Forelimb muscle (tissue), 1 donor: Measurements from ENCODE around the gene BBLN. TPM values are rescaled to one million over a fixed set of nuclear protein-coding genes. Genes with fewer than 3 reads are reported as not detected.
"Not testable (repeated sequence)": the region's sequence is repeated elsewhere in the genome, so short reads cannot be mapped to it uniquely, and the experiment has no call there.

Source experiments
- DNase-seq: peaks from one replicate; pipeline ENCODE4 v3.0.0-alpha.2; 2013; ENCODE audit warnings: low read depth
- polyA plus RNA-seq: library from polyadenylated mRNA; unstranded; fragments of 120-200 nt; gene quantifications from one replicate; pipeline ENCODE4 v1.2.1, GENCODE V29; 2013; ENCODE audit not compliant: insufficient read length

Gene BBLN
- polyA plus RNA-seq, 1 donor = 28.3 TPM

DNA sequence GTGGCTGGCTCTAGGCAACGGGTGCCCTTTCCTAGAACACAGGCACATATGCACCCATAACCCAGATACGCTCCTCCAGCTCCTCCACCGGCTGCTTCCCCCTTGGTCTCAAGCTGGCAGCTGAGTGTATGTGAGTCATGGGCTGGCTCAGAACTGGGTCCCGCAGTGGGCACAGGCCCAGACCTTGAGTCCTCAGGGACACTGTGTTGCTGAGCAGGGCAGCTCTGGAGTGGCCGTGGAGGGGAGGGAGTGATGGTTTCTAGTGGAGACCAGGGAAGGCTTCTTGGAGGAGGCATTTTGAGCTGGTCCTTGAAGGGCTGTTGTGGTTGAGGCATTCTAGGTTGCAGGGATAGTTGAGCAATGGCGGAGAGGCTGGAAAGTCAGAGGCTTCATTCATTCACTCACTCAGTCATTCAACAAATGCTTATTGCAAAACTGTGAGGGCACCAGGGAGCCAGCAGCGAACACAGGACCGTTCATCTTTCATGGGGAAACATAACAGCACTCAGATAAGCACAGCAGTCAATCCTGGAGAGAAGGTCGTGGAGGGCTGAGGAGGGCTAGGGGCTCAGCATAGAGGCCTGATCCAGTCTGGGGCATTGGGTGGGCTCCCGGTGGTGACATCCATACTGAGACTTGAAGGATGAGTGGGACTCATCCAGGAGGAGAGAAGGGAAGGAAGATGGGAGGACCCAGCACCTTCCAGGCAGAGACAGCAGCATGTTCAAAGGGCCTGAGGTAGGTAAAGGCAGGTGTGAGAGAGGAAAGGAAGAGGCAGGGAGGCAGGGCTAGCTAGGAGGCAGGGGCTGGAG lies 2.4 kb downstream of the BBLN start:
- no peak for DNase-seq

DNA sequence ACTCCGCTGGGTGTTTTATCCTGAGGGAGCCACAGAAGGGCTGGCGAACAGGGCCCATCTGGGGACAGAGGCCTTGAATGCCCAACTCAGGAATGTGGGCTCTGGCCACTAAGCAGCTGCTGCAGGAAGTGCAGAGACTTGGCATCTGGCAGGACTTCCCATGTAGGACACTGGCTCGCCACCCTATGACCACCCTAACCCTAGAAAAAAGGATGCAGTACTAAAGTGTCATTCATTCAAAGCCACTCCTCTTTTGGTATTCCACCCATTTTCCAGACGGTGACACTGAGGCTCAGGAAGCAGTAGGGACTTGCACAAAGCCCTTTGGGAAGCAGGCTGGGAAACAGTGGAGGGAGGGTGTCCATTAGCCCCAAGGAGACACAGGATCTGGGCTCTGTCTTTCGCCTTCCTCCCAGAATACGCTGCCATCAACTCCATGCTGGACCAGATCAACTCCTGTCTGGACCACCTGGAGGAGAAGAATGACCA lies 3.0 kb downstream of the BBLN start:
- DNase-seq = no peak

DNA sequence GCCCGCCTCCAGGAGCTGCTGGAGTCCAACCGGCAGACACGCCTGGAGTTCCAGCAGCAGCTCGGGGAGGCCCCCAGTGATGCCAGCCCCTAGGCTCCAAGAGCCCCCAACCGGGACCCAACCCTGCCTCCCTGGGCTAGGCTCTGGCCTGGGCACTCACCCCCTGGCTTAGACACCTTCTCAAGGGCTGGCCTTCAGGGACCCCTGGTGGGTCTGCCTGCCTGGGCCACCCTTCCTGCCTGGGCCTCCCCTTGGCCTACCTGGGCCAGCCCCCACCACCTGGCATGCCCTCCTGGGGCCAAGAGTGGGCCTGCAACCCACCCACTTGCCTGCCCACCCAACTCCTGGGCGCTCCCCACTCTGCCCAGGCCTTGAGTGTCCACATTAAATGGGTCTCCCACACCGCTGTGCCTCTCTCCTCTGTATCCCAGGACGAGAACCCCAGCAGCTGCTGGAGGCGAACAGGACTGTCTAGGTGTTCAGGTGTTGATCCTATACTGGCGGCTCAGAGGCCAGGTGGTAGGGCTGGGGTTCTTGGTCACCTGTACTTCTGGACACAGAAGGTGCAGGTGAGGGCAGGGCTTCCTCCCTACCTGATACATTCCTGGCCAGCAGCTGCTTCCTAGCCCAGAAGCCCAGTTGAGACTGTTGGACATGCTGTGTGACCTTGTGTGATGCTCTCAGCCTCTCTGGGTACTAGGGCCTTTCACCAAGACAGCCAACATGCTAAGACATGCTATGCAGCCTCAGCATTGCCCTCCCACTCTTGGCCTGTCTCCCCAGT lies 3.6 kb downstream of the BBLN start:
- no peak for DNase-seq

DNA sequence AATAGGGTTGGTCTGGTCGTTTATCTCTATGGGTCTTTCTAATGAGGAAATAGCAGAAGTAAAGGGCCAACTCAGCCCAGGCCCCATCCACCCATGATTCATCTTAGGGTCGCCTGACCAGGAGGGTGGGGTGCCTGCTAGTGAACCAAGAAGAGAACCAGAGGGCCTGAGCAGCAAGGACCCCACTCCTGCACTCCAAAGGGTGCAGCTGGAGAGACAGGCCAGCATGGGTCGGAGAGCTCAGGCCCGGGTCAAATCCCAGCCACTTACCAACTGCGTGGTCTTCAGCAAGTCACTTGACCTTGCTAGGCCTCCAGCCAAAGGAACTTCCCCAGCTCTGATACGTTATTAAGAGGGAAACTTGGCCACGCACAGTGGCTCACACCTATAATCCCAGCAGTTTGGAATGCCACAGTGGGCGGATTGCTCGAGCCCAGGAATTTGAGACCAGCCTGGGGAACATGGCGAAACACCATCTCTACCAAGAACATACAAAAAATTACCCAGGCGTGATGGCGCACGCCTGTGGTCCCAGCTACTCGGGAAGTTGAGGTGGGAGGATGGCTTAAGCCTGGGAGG lies 4.3 kb downstream of the BBLN start:
- no peak for DNase-seq

DNA sequence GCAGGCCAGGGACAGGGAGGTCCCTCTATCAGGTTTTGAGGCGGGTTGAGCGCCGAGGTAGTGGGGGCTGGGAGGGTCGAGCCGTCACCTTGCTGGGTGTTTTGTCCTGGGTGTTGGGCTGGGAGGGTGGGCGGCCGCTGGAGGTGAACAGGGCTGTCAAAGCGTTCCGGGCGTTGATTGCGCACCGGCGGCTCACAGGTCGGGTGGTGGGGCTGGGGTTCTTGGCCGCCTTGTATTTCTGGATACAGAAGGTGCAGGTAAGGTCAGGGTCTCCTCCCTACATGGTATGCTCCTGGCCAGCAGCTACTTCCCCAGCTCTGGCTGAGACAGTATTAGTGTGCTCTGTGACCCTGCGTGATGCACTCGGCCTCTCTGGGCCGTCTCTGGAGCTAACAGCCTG lies 6.1 kb downstream of the BBLN start:
- DNase-seq = no peak

DNA sequence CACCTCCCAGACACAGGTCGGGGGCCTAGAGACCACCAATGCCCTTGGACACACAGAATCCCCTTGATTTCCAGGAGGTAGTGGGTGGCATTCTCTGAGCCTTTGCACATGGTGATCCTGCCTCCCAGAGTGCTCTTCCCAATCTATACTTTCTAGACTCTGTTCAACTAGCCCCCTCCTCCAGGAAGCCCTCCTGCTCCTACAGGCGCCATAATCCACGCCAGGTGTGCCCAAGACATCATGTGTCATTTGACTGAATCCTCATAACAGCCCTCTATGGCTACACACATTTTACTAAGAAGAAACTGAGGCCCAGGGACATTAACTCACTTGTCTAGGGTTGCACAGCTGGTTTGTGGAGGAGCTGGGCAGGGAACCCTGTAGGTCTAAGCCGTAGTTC lies 7.1 kb downstream of the BBLN start:
- DNase-seq = no peak

DNA sequence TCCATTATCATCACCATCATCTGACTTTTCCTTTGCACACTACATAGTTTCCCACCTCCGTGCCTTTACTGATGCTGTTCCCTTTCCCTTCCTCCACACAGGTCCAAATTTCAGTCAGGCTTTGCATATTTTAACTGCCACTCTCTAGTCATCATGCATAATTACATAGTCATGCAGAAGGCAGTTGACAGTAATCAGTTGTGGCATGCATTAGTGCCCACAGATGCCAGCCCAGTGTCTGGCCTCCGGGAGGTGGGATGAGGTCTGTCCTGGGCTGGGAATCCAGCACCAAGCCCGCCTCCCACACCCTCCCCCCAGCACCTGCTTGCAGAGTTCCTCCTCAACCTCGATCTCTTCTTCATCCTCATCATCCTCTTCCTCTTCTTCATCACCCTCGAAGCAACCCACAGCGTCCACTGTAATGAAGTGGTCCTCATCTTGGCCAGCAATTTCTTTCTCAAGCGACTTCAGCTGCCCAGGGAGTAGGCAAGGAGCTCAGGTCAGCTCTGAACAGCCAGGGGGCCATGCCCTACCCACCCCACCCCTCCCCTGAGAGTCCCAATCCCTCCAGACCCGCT lies 8.8 kb downstream of the BBLN start:
- DNase-seq = no peak

DNA sequence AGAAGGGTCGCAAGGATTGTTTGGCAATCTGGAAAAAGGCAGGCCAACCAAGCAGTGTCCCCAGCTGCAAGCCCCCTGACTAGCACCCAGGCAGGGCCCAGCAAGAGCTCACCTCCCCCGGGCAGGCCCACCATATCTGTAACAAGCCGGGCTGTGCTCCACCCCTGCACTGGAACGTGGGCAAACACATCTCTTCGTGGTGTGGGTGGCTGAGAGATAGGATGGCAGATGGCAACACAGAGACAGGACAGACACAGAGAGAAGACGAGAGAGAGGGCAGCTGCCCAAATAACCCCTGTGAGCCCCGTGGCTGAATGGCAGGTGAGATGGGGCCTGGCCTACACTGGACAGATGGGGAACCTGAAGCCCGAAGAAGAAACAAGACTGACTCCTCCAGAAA lies 9.4 kb downstream of the BBLN start:
- DNase-seq = no peak

DNA sequence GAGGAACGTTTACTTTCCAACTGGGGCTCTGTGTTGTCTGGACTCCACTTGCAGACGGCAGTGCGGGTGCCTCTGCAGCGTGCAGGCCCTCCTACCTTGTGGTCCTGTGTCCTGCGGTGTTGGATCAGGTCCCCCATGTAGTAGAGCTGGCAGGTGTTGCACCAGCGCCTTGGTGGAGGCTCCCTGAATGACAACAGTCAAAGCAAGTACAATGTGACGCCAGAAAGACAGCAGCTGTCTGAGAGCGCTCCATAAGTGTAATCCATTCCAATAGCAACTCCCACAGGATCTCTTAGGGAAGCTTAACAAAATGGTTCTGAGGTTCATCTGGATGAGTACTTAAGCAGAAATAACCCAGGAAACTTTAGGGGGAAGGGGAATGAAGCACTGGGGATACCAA lies 9.9 kb downstream of the BBLN start:
- DNase-seq = no peak

DNA sequence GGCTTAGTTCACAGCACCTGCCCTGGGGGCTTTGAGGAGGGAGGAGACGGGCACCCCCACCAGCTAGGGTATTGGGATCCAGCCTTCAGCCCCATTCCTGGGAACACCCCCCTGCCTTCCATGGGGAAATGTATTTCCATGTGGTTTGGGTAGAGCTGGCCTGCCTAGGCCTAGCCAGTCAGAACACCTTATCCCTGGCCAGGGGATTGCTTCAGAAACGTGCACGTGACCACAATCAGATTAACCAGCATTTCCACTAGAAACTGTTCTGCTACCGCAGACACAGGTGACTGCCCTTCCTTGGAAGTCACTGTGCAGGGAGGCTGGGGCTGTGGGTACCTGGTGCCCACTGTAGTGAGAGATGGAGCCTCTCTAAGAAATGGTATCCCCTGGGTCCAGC lies 14.0 kb downstream of the BBLN start:
- no peak for DNase-seq

DNA sequence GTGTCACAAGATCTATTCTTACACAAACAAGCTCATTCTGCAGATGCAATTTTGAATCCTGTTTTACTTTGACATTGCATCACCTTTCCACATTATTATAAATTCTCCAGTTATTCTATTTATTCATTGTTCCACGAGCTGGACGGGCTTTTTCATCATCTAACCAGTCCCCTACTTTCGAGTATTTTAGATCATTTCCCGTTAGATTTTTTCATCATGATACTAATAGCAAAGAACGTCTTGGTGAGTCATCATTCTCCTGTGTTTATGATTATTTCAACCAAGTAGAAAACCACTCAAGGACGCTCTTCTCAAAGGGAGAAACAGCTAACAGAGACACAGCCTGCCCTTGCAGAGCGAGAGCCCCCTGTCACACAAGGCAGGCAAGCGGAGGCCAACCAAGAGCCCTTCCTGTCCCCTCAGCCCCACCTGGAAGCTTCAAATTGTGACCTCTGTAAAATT lies 15.1 kb downstream of the BBLN start:
- no peak for DNase-seq

DNA sequence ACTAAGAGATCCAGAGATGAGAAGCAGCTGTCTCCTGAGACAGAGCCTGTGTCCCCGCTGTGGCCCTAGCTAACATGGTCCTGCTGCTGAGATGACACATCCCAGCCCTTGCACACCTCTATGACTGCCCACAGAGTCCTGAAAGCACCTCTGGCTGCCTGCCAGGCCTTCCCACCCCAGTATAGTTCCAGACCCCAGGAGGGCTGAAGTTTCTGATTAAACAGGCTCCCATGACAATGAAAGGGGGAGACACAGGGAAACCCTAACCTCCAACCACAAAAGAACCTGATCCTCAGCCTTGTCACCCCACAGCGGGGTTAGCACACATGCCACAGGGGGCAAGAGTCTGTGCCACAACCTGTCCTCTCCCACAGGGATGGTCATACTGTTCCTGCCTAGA lies 15.7 kb downstream of the BBLN start:
- DNase-seq = no peak

DNA sequence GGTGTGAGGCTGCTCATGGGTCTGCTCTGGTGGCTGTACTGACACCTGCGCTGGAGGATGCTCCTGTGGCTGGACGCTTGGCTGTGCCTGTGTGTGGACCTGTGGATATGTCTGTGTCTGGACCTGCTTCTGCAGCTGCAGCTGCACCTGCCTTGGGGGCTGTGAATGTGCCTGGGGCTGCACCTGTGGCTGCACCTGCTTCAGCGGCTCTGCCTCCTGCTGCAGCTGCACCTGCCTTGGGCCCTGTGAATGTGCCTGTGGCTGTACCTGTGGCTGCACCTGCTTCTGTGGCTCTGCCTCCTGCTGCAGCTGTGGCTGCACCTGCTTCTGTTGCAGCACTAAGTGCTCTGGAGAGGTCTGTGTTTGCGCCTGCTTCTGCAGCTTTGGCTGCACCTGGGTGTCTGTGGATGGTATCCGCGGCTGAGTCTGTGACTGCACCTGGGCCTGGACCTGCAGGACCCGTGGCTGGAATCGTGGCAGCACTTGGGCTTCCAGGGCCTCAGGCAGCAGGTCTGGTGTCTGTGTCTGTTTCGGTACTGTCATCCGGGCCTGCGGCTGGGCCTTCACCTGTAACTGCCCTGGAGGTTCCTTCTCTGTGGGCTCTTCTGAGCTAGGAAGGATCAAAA lies 18.9 kb downstream of the BBLN start:
- no peak for DNase-seq

DNA sequence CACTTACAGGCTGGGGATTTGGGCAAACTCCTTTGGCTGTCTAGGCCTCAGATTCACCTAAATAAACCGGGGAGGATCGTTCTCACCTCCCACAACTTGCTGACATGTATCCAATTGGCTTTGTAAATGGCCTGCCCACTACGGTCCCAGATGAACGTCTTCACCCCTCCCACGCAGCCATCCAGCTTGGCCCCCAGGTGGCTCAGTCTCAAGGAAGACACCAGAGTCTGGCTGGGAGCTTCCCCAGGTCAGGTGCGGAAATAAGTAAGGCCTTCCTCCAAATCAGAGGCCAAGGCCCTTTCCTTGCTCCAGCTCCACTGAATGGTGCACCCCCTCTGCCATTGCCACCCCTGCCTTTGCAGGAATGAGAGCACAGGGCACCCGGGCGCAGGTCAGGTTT lies 19.9 kb downstream of the BBLN start:
- DNase-seq = no peak

DNA sequence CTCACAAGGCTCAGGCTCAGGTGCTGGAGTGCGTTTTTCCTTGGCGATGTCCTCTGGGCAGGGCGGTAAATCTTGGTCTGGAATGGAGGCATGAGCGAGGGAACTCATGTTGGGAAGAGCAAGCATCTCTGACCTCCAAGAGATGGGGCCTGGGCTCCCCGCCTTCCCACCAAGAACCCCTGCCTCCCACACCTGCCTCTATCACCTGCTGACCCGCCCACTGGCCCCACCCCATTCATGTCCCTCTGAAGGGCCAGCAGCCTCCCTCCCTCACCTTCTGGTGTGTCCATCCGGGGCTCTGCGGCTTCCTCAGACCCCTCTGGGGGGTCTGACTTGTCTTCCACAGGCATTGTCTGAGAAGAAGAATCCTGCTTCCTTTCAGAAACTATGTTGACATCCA lies 20.4 kb downstream of the BBLN start:
- no peak for DNase-seq

DNA sequence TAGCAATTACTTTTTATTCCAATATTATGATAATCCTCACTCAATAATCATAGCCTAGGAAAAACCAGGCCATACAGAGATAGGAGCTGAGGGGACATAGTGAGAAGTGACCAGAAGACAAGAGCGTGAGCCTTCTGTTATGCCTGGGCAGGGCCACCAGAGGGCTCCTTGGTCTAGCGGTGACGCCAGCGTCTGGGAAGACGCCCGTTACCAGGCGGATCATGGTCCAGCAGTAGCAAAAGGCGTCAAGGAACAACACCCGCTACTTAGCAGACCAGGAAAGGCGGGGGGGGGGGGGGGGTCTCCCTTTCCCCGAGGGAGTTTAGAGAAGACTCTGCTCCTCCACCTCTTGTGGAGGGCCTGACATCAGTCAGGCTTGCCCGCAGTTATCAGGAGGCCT lies 21.4 kb downstream of the BBLN start:
- DNase-seq = not testable (repeated sequence)

DNA sequence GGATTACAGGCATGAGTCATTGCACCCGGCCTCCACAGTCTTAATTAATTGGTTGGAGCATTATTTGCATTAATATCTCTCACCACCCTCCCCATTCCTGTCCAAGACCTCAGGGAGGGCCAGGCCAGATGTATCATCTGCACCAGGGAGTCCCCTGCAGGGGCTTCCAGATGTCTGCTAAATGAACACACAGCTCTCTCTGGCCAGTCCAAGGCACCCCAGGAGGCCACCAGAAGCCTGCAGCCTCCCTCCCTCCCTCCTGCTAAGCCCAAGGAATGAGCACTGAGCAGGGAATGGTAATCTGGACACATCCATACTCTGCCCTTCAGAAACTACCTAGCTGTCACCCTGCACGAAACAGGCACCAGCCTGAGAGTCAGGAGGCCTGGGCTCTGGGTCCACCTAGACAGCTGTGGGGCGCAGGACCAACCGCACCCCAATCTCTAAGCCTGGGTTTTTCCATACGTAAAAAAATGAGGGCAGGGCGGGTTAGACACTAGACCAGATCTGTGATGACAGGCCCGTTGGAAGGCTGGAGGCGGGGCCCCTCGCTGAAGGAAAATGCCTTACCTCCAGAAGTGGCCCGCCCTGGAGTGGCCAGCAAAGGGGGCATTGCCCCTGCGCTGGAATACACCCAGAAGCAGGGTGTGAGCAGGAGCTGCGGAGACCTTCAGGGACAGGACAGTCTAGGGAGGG lies 23.0 kb downstream of the BBLN start:
- DNase-seq = no peak

DNA sequence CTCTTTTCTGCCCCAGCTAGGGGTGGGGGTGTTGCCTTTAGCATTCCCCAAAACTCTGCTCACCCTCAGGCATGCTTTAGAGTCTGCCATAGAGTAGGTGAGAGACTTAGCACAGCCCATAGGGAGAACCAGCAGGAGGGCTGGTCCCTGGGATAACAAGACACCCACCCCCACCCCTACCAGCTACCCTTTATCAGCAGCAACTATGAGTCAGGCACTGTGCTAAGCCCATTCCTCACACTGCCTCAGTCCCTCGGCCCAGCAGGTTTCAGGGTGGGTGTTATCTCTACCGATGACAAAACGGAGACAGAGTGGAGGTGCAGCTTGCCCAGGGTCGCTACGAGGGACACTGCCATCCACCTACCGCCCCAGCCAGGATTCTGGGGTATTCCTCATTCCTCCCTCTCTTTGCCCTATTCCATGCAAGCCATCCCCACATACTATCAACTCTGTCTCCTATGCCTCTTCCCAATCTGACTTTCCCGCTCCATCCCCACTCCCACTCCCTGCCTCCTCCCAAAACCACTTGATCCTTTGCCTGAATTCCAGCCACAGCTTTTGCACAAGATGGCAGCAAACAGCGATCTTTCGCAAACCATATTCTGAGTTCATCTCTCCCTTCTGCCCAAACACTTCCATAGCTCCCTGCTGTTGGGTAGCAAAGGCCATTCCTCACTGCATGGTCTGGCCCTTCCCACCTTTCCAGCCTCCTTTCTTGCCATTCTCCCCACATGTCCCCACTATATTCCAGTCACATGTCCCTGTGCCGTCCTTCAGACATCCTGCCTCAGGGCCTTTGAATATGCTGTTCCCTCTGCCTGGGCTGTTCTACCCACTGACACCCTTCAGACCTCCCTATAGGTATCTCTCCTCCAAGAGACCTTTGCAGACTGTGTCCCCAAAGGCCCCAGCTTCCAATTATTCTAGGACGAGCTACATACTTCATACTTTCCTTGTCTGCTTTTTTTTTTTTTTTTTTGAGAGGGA lies 26.2 kb downstream of the BBLN start:
- no peak for DNase-seq

DNA sequence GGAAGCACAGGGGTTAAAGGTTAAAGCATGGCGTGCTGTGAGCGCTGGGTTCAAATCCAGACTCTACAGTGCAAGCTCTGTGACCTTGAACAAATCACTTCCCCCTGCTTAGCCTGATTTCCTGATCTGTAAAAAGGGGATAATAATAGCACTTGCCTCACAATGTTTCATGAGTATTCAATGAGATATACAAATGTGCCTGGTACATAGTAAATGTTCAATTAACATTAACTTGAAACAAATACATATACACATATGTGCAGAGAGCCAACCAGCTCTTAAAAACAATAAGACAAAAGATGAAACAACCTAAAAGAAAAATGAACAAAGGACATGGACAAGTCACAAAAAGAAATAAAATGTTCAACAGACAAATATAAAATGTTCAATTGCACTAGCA lies 27.3 kb downstream of the BBLN start:
- no peak for DNase-seq

DNA sequence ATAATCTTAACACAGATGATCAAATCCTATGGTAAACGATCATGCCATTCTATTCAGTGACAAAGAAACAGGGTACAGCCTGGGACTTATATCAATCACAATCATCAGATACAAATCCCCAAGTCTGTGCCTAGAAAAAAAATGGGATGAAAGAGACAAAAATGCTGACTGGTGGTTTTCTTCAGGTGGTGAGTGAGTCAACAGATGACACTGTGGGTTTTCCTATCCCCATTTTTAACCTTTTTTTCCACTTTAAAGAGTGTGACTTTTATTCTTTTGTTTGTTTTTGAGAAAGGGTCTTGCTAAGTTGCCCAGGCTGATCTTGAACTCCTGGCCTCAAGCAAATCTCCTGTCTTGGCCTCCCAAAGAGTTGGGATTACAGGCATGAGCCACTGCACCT lies 28.1 kb downstream of the BBLN start:
- DNase-seq = no peak
